Mucosa of rectum (tissue), 2 donors: ENCODE measurements around the gene DEK.
"Not testable (repeated sequence)": the region's sequence is repeated elsewhere in the genome, so short reads cannot be mapped to it uniquely, and the experiment has no call there.

ENCODE experiments used
- H3K27ac ChIP-seq, 2 donors: one replicate each; pipeline ENCODE4 v1.7.0; 2013; ENCODE audit warnings: inconsistent platforms in 2 of 2, low read depth in 2 of 2, low read length in 2 of 2
- H3K27me3 ChIP-seq, 2 donors: one replicate each; pipeline ENCODE4 v1.7.0; 2013; ENCODE audit warnings: low read length in 2 of 2; ENCODE audit not compliant: control insufficient read depth in 2 of 2, insufficient read depth in 2 of 2
- H3K36me3 ChIP-seq, 2 donors: one replicate each; pipeline ENCODE4 v1.7.0; 2013; ENCODE audit warnings: low read length in 2 of 2; ENCODE audit not compliant: control insufficient read depth in 2 of 2, insufficient read depth in 2 of 2
- H3K4me1 ChIP-seq, 2 donors: one replicate each; pipeline ENCODE4 v1.7.0; 2013; ENCODE audit warnings: low read length in 2 of 2, mild to moderate bottlenecking in 1 of 2; ENCODE audit not compliant: control insufficient read depth in 2 of 2, insufficient read depth in 2 of 2
- H3K4me3 ChIP-seq, 2 donors: one replicate each; pipeline ENCODE4 v1.7.0; 2013; ENCODE audit warnings: low read length in 2 of 2
- H3K9ac ChIP-seq, 2 donors: one replicate each; pipeline ENCODE4 v1.7.0; 2013; ENCODE audit warnings: low read length in 2 of 2, low read depth in 1 of 2, mild to moderate bottlenecking in 1 of 2
- H3K9me3 ChIP-seq, 2 donors: one replicate each; pipeline ENCODE4 v1.7.0; 2013; ENCODE audit warnings: low read length in 2 of 2; ENCODE audit not compliant: control insufficient read depth in 2 of 2
- donor health status: healthy.
- donor health status: Normal muscosa, but diverticular disease.

Gene DEK

DNA sequence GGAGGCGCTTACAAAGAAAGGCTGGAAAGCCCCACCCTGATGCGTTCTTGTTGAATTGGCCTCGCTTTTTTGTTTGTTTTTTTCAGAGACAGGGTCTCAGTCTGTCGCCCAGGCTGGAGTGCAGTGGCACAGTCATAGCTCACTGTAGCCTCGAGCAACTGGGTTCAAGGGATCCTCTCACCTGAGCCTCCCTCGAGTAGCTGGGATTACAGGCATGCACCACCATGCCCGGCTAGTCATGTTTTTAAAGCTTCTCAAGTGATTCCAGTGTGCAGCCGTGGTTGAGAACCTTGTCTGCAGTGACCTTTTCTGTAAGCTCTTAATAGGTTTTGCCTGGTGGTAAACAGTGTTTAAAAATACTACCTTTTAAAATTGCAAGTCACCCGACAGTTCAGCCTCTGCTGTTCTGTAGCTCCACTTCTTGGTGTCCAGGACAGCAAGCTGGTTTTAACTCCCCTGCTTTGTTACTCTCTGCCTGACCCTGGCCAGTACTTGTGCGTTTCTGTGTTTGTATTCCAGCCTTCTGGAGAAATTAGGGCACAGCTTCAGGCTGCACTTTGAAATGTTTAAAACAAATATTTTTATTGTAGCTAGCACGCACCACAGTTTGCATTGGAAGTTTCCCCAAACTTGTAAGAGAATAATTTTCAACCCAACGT is 54.7 kb downstream of the DEK start:
- H3K4me1 ChIP-seq, result no peaks in the 10 kb centered on the region
- no peaks in the 10 kb centered on the region for H3K9me3 ChIP-seq
- H3K4me3 ChIP-seq, result no peak overlapping the region
- H3K9ac ChIP-seq, result no peak overlapping the region
- H3K27me3 ChIP-seq, result no peaks in the 10 kb centered on the region
- H3K36me3 ChIP-seq, result peaks cover 30 to 44% of the 10 kb centered on the region in 2 donors
- no peak overlapping the region for H3K27ac ChIP-seq

- not testable (repeated sequence) for H3K9ac ChIP-seq, H3K4me1 ChIP-seq, H3K9me3 ChIP-seq, H3K4me3 ChIP-seq, H3K27me3 ChIP-seq, H3K27ac ChIP-seq
- H3K36me3 ChIP-seq, result peaks cover 25 to 39% of the 10 kb centered on the region in 2 donors
These were observed 55.6 kb downstream of the DEK start for GRCh38 chr6:18208778-18209177.

GRCh38 chr6:18207949-18208348 is 56.4 kb downstream of the DEK start:
- H3K9me3 ChIP-seq, result no peaks in the 10 kb centered on the region
- H3K4me1 ChIP-seq, result no peaks in the 10 kb centered on the region
- H3K36me3 ChIP-seq, result peaks cover 20 to 38% of the 10 kb centered on the region in 2 donors
- no peak overlapping the region for H3K27ac ChIP-seq
- no peak overlapping the region for H3K4me3 ChIP-seq
- no peaks in the 10 kb centered on the region for H3K27me3 ChIP-seq
- H3K9ac ChIP-seq, result no peak overlapping the region

DNA sequence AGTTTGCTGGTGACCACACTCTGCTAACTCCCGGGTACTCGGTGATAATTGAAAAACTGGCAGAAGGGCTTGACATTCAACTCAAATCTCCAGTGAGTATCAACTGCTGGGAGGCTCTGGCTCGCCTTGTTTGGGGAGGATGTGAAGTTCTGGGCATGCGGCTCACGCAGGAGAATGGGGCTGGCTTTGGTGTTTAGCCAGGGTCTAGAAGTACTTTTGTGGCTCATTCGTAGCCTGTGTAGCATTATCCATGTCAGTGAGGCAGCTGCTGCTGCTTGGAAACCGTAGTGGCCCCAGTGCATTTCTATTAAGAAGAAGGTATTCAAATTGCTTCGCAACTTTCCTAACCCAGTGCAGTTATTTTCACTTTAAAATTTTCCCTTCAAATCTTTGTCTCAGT is 56.9 kb downstream of the DEK start:
- Histone ChIP-seq H3K4me1 (no peaks in the 10 kb centered on the region), H3K27ac (no peak overlapping the region), H3K27me3 (no peaks in the 10 kb centered on the region), H3K4me3 (no peak overlapping the region), H3K9ac (no peak overlapping the region), H3K9me3 (no peaks in the 10 kb centered on the region), H3K36me3 (peaks cover 22 to 38% of the 10 kb centered on the region in 2 donors)

DNA sequence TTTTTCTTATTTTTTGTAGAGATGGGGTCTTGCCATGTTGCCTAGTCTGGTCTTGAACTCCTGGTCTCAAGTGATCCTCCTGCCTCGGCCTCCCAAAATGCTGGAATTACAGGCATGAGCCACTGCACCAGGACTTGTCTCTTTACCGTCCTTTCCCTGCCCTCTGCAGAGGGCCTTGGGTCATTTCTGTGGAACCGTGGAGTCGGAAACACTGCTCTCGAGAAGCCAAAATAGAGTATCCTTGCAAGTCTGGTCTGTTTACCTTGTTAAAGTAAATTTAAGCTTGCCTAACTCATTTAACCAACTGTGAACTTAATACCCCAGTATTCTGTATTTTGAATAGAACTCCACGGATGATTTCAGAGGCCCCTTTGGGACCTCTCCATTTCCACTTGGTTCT is 57.7 kb downstream of the DEK start:
- Histone ChIP-seq H3K9ac (no peak overlapping the region), H3K4me1 (no peaks in the 10 kb centered on the region), H3K27me3 (no peaks in the 10 kb centered on the region), H3K4me3 (no peak overlapping the region), H3K27ac (no peak overlapping the region), H3K9me3 (no peaks in the 10 kb centered on the region), H3K36me3 (peaks cover 27 to 42% of the 10 kb centered on the region in 2 donors)

DNA sequence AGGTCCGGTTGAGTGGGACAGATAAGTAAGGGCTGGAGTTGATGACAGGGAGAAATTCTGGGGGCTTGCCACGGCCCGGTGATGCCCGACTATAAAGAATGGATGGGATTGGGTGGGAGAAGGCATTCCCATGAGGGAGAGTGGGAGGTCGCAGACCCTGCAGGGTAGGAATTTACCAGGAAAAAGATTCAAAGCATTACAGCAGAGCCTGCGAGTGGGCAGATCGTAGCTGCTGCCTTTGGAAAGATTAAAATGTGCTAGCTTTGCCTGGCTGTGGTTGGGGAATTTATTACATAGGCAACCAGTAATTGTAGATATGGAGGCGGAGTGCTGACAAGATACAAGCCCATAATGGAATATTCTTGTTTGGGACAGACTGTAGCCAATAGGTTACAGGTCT is 59.6 kb downstream of the DEK start:
- no peak overlapping the region for H3K27ac ChIP-seq
- H3K36me3 ChIP-seq, result peaks cover 33 to 48% of the 10 kb centered on the region in 2 donors

GRCh38 chr6:18203786-18204185 is 60.5 kb downstream of the DEK start:
- H3K4me1 ChIP-seq, result no peaks in the 10 kb centered on the region
- peaks cover 33 to 41% of the 10 kb centered on the region in 2 donors for H3K36me3 ChIP-seq
- H3K9ac ChIP-seq, result no peak overlapping the region
- H3K4me3 ChIP-seq, result no peak overlapping the region
- H3K27ac ChIP-seq, result no peak overlapping the region
- H3K9me3 ChIP-seq, result no peaks in the 10 kb centered on the region
- no peaks in the 10 kb centered on the region for H3K27me3 ChIP-seq

More for the DNA sequence above, 59.6 kb downstream of the DEK start:
- Histone ChIP-seq H3K9me3 (no peaks in the 10 kb centered on the region), H3K4me1 (no peaks in the 10 kb centered on the region), H3K27me3 (no peaks in the 10 kb centered on the region), H3K9ac (no peak overlapping the region), H3K4me3 (no peak overlapping the region)

GRCh38 chr6:18192026-18192425 is 72.3 kb downstream of the DEK start:
- H3K9me3 ChIP-seq, result no peaks in the 10 kb centered on the region
- no peak overlapping the region for H3K27ac ChIP-seq
- H3K4me1 ChIP-seq, result no peaks in the 10 kb centered on the region
- H3K27me3 ChIP-seq, result no peaks in the 10 kb centered on the region
- H3K9ac ChIP-seq, result no peak overlapping the region
- H3K36me3 ChIP-seq, result peaks cover 14 to 21% of the 10 kb centered on the region in 2 donors
- no peak overlapping the region for H3K4me3 ChIP-seq

- Histone ChIP-seq H3K27me3 (no peaks in the 10 kb centered on the region), H3K9ac (no peak overlapping the region), H3K4me3 (no peak overlapping the region), H3K9me3 (no peaks in the 10 kb centered on the region), H3K27ac (no peak overlapping the region), H3K36me3 (peaks cover 12 to 17% of the 10 kb centered on the region in 2 donors), H3K4me1 (peaks cover 0 to 6% of the 10 kb centered on the region in 2 donors)
These were observed 75.1 kb downstream of the DEK start for GRCh38 chr6:18189196-18189595.

GRCh38 chr6:18187701-18188100 is 76.6 kb downstream of the DEK start:
- Histone ChIP-seq H3K36me3 (peaks cover 12 to 17% of the 10 kb centered on the region in 2 donors), H3K4me1 (peaks cover 0 to 6% of the 10 kb centered on the region in 2 donors), H3K27ac (no peak overlapping the region), H3K9me3 (no peaks in the 10 kb centered on the region), H3K9ac (no peak overlapping the region), H3K27me3 (no peaks in the 10 kb centered on the region), H3K4me3 (no peak overlapping the region)
